Ascending aorta (tissue), 2 donors: Measurements from ENCODE around the gene CCL16. TPM values are rescaled to one million over a fixed set of nuclear protein-coding genes. Genes with fewer than 3 reads are reported as not detected.

Experiments
- DNase-seq, 2 donors: peaks; one replicate each; pipeline ENCODE4 v3.0.0-alpha.2; 2019; ENCODE audit warnings: low spot score in 2 of 2
- H3K27ac ChIP-seq, 2 donors: fragments of 200-600 bp; sonication (generic); one replicate each; pipeline ENCODE4 v1.5.1; 2016 to 2017; ENCODE audit warnings: mild to moderate bottlenecking in 1 of 2
- H3K27me3 ChIP-seq: fragments of 200-600 bp; sonication (generic); one replicate; pipeline ENCODE4 v1.5.1; 2017
- H3K36me3 ChIP-seq, 2 donors: fragments of 200-600 bp; sonication (generic); one replicate each; pipeline ENCODE4 v1.5.1; 2016
- H3K4me1 ChIP-seq, 2 donors: fragments of 200-600 bp; sonication (generic); one replicate each; pipeline ENCODE4 v1.5.1; 2016 to 2017; ENCODE audit warnings: mild to moderate bottlenecking in 1 of 2
- H3K4me3 ChIP-seq, 2 donors: fragments of 200-600 bp; sonication (generic); one replicate each; pipeline ENCODE4 v1.5.1; 2016 to 2017; ENCODE audit warnings: mild to moderate bottlenecking in 1 of 2
- H3K9me3 ChIP-seq, 2 donors: fragments of 200-600 bp; sonication (generic); one replicate each; pipeline ENCODE4 v1.5.1; 2016
- CTCF ChIP-seq, 3 experiments: fragments of 200-600 bp in 2 of 3; fragments of 450-650 bp in 1 of 3; sonication (generic) in 2 of 3; IDR thresholded peaks; one replicate each; pipeline ENCODE4 v1.5.1; 2016 to 2019; ENCODE audit warnings: antibody characterized with exemption in 3 of 3, mild to moderate bottlenecking in 1 of 3, moderate library complexity in 1 of 3
- intact Hi-C: fragments of 100-400 bp; cut with DNase I; formaldehyde crosslinking; loops from one replicate; pipeline ENCODE4 v1.15.1; 2023
- total RNA-seq: library from RNA; depleted of rRNA; stranded (reverse); fragments of >200 nt; gene quantifications from one replicate; pipeline ENCODE4 v1.1.0, GENCODE V29; 2016

Gene CCL16
- total RNA-seq, 1 donor from 2014 or later: not detected

DNA sequence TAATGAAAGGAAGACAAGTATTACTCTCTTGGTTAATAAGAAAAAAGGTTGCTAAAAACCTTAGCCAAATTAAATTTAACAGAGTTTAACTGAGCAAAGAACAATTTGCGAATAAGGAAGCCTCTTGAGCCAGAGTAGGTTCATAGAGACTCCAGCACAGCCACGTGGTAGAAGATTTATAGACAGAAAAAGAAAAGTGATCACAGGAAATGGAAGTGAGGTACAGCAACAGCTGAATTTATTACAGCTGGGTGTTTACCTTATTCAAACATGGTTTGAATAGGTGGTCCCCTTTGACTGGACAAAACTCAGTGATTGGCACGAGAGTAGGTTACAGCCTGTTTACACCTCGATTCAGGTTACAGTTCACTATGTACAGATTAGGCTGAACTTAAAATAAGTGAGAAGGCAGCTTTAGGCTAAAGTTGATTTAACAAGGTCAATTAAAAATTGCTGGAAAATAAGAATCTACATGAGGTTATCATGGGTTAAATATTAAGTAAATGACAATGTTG, 23.4 kb upstream of the CCL16 start:
- no peaks in the 10 kb centered on the region for H3K4me1 ChIP-seq
- no peak overlapping the region for H3K27ac ChIP-seq
- H3K36me3 ChIP-seq: no peaks in the 10 kb centered on the region
- H3K9me3 ChIP-seq: no peaks in the 10 kb centered on the region
- no peak for TF ChIP-seq CTCF (IDR thresholded peaks at IDR 0.05)
- intact Hi-C loops: no loop called here
- no peak overlapping the region for H3K4me3 ChIP-seq
- peak in 1 of 2 donors; percentile 11 for DNase-seq
- no peaks in the 10 kb centered on the region for H3K27me3 ChIP-seq

DNA sequence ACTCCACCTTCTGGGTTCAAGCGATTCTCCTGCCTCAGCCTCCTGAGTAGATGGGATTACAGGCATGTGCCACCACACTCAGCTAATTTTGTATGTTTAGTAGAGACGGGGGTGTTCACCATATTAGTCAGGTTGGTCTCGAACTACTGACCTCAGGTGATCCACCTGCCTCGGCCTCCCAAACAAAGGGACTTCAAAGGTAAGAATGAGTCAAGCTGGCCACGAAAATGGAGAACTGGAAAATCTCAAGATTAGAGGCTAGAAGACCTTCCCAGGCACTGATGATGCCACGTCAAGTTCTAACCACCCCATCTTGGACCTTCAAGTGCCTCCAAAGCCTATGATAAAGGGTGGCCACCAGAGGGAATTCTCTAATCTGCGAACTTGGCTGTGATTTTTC, 21.3 kb upstream of the CCL16 start:
- Histone ChIP-seq H3K4me3 (no peak overlapping the region), H3K36me3 (no peaks in the 10 kb centered on the region), H3K27ac (no peak overlapping the region), H3K4me1 (no peaks in the 10 kb centered on the region), H3K27me3 (no peaks in the 10 kb centered on the region), H3K9me3 (no peaks in the 10 kb centered on the region)
- intact Hi-C loops: no loop called here
- no peak for TF ChIP-seq CTCF (IDR thresholded peaks at IDR 0.05)
- peak in 1 of 2 donors; percentile 25 for DNase-seq

GRCh38 chr17:36001862-36002603, 20.7 kb upstream of the CCL16 start:
- intact Hi-C loops: no loop called here

GRCh38 chr17:36001110-36001771, 19.9 kb upstream of the CCL16 start, which contains the start of gene CCL15:
TSS of gene CCL15 (minus strand) at chr17:36001553. CDS start at chr17:36001492, 61 bp downstream.
- Histone ChIP-seq H3K4me3 (no peak within 1 kb of the TSS), H3K4me1 (no peaks in the 10 kb centered on the region), H3K36me3 (no peaks in the 10 kb centered on the region), H3K27me3 (no peaks in the 10 kb centered on the region), H3K9me3 (no peaks in the 10 kb centered on the region), H3K27ac (no peak within 1 kb of the TSS)
- intact Hi-C loops: no loop called here
- TF ChIP-seq CTCF (IDR thresholded peaks at IDR 0.05): no peak
- peak in 1 of 2 donors; percentile 16 for DNase-seq

More at GRCh38 chr17:36001862-36002603, 20.7 kb upstream of the CCL16 start:
- Histone ChIP-seq H3K36me3 (no peaks in the 10 kb centered on the region), H3K4me1 (no peaks in the 10 kb centered on the region), H3K9me3 (no peaks in the 10 kb centered on the region), H3K27ac (no peak overlapping the region), H3K27me3 (no peaks in the 10 kb centered on the region), H3K4me3 (no peak overlapping the region)
- TF ChIP-seq CTCF (IDR thresholded peaks at IDR 0.05): no peak
- peak in 1 of 2 donors; percentile 38 for DNase-seq

DNA sequence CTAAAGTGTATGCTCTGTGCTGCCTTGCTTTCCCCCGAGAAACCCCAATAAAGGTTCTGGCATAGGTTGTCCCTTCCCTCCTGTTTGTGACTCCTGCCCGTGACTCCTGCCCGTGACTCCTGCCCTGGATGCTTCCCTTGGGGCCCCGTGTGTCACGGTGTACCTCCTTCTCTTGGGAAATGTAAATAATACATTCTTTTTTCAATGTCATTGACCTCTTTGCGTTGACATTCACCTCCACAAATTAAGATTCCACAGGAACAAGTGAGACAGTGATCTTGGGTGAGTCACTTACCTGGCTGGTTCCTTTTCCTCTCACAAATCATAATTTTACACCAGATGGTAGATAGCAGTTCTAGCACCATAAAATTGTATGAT, 19.4 kb upstream of the CCL16 start:
- Histone ChIP-seq H3K36me3 (no peaks in the 10 kb centered on the region), H3K4me3 (no peak overlapping the region), H3K4me1 (no peaks in the 10 kb centered on the region), H3K27me3 (no peaks in the 10 kb centered on the region), H3K9me3 (no peaks in the 10 kb centered on the region), H3K27ac (no peak overlapping the region)
- peak in 1 of 2 donors; percentile 13 for DNase-seq
- TF ChIP-seq CTCF (IDR thresholded peaks at IDR 0.05): no peak
- intact Hi-C loops: no loop called here
